Measurements from ENCODE around the gene ACTN2.

ACTN2 gene

DNA sequence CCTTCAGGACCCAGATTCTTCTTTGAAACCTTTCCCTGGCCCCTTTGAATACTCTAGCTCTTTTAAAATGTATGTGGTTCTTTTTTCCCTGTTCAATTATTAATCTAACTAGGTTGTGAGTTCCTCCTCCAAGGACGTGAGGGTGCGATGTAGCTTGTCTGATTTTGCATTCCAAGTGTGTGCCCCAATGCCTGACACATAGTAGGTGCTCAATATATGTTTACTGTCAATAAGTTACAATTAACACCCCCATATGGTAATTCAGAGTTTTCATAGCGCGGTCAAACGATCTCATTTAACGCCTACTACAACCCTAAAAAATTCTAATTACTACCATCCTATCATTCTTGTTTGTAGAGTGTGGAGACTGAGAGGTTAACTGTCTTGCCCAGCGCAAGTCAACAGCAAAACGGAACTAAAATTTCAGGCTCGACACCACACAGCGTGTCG, 108.3 kb downstream of the ACTN2 start (continued):
- TF ChIP-seq, protein P1, sequence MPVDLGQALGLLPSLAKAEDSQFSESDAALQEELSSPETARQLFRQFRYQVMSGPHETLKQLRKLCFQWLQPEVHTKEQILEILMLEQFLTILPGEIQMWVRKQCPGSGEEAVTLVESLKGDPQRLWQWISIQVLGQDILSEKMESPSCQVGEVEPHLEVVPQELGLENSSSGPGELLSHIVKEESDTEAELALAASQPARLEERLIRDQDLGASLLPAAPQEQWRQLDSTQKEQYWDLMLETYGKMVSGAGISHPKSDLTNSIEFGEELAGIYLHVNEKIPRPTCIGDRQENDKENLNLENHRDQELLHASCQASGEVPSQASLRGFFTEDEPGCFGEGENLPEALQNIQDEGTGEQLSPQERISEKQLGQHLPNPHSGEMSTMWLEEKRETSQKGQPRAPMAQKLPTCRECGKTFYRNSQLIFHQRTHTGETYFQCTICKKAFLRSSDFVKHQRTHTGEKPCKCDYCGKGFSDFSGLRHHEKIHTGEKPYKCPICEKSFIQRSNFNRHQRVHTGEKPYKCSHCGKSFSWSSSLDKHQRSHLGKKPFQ (tag by site-specific recombination; IDR thresholded peaks at IDR 0.05) = no peak
- TF ChIP-seq ZNF600 (tag by site-specific recombination; IDR thresholded peaks at IDR 0.05) = no peak
- no peak; the same call in none of the 2 replicates for TF ChIP-seq SP7 (tag by site-specific recombination; IDR thresholded peaks at IDR 0.05)
- no peak for TF ChIP-seq ZSCAN23 (tag by site-specific recombination; IDR thresholded peaks at IDR 0.05)
- TF ChIP-seq SP3 (tag by site-specific recombination; IDR thresholded peaks at IDR 0.05) = no peak
- TF ChIP-seq, protein P2, sequence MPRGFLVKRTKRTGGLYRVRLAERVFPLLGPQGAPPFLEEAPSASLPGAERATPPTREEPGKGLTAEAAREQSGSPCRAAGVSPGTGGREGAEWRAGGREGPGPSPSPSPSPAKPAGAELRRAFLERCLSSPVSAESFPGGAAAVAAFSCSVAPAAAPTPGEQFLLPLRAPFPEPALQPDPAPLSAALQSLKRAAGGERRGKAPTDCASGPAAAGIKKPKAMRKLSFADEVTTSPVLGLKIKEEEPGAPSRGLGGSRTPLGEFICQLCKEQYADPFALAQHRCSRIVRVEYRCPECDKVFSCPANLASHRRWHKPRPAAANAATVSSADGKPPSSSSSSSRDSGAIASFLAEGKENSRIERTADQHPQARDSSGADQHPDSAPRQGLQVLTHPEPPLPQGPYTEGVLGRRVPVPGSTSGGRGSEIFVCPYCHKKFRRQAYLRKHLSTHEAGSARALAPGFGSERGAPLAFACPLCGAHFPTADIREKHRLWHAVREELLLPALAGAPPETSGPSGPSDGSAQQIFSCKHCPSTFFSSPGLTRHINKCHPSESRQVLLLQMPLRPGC (tag by site-specific recombination; IDR thresholded peaks at IDR 0.05) = no peak
- TF ChIP-seq, protein P3, sequence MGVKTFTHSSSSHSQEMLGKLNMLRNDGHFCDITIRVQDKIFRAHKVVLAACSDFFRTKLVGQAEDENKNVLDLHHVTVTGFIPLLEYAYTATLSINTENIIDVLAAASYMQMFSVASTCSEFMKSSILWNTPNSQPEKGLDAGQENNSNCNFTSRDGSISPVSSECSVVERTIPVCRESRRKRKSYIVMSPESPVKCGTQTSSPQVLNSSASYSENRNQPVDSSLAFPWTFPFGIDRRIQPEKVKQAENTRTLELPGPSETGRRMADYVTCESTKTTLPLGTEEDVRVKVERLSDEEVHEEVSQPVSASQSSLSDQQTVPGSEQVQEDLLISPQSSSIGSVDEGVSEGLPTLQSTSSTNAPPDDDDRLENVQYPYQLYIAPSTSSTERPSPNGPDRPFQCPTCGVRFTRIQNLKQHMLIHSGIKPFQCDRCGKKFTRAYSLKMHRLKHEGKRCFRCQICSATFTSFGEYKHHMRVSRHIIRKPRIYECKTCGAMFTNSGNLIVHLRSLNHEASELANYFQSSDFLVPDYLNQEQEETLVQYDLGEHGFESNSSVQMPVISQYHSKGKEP (tag by site-specific recombination; IDR thresholded peaks at IDR 0.05) = no peak
- TF ChIP-seq ZNF138 (tag by site-specific recombination; IDR thresholded peaks at IDR 0.05; ENCODE audit: borderline replicate concordance) = no peak
- no peak for TF ChIP-seq ZNF350 (tag by site-specific recombination; IDR thresholded peaks at IDR 0.05)
- no peak for TF ChIP-seq ZNF221 (tag by site-specific recombination; IDR thresholded peaks at IDR 0.05; ENCODE audit: borderline replicate concordance)
- TF ChIP-seq ZFP69B (tag by site-specific recombination; IDR thresholded peaks at IDR 0.05) = no peak
- TF ChIP-seq ZNF521 (tag by site-specific recombination; IDR thresholded peaks at IDR 0.05) = no peak
- no peak for TF ChIP-seq ZNF510 (tag by site-specific recombination; IDR thresholded peaks at IDR 0.05; ENCODE audit: insufficient replicate concordance)
- TF ChIP-seq ZNF404 (tag by site-specific recombination; IDR thresholded peaks at IDR 0.05) = no peak
- TF ChIP-seq IKZF3 (tag by site-specific recombination; IDR thresholded peaks at IDR 0.05) = no peak
- TF ChIP-seq, protein P4, sequence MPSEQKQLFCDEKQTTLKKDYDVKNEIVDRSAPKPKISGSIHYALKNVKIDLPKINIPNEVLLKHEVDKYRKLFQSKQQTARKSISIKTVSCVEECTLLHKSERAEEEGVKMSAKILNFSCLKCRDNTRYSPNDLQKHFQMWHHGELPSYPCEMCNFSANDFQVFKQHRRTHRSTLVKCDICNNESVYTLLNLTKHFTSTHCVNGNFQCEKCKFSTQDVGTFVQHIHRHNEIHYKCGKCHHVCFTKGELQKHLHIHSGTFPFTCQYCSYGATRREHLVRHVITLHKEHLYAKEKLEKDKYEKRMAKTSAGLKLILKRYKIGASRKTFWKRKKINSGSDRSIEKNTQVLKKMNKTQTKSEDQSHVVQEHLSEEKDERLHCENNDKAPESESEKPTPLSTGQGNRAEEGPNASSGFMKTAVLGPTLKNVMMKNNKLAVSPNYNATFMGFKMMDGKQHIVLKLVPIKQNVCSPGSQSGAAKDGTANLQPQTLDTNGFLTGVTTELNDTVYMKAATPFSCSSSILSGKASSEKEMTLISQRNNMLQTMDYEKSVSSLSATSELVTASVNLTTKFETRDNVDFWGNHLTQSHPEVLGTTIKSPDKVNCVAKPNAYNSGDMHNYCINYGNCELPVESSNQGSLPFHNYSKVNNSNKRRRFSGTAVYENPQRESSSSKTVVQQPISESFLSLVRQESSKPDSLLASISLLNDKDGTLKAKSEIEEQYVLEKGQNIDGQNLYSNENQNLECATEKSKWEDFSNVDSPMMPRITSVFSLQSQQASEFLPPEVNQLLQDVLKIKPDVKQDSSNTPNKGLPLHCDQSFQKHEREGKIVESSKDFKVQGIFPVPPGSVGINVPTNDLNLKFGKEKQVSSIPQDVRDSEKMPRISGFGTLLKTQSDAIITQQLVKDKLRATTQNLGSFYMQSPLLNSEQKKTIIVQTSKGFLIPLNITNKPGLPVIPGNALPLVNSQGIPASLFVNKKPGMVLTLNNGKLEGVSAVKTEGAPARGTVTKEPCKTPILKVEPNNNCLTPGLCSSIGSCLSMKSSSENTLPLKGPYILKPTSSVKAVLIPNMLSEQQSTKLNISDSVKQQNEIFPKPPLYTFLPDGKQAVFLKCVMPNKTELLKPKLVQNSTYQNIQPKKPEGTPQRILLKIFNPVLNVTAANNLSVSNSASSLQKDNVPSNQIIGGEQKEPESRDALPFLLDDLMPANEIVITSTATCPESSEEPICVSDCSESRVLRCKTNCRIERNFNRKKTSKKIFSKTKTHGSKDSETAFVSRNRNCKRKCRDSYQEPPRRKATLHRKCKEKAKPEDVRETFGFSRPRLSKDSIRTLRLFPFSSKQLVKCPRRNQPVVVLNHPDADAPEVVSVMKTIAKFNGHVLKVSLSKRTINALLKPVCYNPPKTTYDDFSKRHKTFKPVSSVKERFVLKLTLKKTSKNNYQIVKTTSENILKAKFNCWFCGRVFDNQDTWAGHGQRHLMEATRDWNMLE (tag by site-specific recombination; conservative IDR thresholded peaks at IDR 0.05; ENCODE audit: low read depth) = no peak
- TF ChIP-seq, protein P5, sequence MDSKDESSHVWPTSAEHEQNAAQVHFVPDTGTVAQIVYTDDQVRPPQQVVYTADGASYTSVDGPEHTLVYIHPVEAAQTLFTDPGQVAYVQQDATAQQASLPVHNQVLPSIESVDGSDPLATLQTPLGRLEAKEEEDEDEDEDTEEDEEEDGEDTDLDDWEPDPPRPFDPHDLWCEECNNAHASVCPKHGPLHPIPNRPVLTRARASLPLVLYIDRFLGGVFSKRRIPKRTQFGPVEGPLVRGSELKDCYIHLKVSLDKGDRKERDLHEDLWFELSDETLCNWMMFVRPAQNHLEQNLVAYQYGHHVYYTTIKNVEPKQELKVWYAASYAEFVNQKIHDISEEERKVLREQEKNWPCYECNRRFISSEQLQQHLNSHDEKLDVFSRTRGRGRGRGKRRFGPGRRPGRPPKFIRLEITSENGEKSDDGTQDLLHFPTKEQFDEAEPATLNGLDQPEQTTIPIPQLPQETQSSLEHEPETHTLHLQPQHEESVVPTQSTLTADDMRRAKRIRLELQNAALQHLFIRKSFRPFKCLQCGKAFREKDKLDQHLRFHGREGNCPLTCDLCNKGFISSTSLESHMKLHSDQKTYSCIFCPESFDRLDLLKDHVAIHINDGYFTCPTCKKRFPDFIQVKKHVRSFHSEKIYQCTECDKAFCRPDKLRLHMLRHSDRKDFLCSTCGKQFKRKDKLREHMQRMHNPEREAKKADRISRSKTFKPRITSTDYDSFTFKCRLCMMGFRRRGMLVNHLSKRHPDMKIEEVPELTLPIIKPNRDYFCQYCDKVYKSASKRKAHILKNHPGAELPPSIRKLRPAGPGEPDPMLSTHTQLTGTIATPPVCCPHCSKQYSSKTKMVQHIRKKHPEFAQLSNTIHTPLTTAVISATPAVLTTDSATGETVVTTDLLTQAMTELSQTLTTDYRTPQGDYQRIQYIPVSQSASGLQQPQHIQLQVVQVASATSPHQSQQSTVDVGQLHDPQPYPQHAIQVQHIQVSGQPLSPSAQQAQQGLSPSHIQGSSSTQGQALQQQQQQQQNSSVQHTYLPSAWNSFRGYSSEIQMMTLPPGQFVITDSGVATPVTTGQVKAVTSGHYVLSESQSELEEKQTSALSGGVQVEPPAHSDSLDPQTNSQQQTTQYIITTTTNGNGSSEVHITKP (tag by site-specific recombination; IDR thresholded peaks at IDR 0.05) = no peak
- no peak for TF ChIP-seq ZNF791 (tag by site-specific recombination; IDR thresholded peaks at IDR 0.05)
- no peak; the same call in 1 of the 2 replicates for TF ChIP-seq ZNF670 (tag by site-specific recombination; IDR thresholded peaks at IDR 0.05; ENCODE audit: low read depth)
- TF ChIP-seq HOXC10 (CRISPR knock-in tag; IDR thresholded peaks at IDR 0.05) = no peak
- TF ChIP-seq, protein P6, sequence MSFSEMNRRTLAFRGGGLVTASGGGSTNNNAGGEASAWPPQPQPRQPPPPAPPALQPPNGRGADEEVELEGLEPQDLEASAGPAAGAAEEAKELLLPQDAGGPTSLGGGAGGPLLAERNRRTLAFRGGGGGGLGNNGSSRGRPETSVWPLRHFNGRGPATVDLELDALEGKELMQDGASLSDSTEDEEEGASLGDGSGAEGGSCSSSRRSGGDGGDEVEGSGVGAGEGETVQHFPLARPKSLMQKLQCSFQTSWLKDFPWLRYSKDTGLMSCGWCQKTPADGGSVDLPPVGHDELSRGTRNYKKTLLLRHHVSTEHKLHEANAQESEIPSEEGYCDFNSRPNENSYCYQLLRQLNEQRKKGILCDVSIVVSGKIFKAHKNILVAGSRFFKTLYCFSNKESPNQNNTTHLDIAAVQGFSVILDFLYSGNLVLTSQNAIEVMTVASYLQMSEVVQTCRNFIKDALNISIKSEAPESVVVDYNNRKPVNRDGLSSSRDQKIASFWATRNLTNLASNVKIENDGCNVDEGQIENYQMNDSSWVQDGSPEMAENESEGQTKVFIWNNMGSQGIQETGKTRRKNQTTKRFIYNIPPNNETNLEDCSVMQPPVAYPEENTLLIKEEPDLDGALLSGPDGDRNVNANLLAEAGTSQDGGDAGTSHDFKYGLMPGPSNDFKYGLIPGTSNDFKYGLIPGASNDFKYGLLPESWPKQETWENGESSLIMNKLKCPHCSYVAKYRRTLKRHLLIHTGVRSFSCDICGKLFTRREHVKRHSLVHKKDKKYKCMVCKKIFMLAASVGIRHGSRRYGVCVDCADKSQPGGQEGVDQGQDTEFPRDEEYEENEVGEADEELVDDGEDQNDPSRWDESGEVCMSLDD (tag by site-specific recombination; IDR thresholded peaks at IDR 0.05) = 0 out of 2 replicates have a peak, but pooled peaks have one; percentile 15
- no peak for TF ChIP-seq ZNF585B (tag by site-specific recombination; IDR thresholded peaks at IDR 0.05)
- TF ChIP-seq ZNF596 (tag by site-specific recombination; IDR thresholded peaks at IDR 0.05) = no peak
- TF ChIP-seq ZNF792 (tag by site-specific recombination; IDR thresholded peaks at IDR 0.05) = no peak
